GM19099 (cell line): ENCODE results near the gene MAML2.

ENCODE experiments used
- POLR2A ChIP-seq: IDR thresholded peaks from 3 replicates; pipeline ENCODE4 v1.6.1; 2011; ENCODE audit warnings: low read depth; ENCODE audit not compliant: insufficient read length; ENCODE audit errors: extremely low read depth

Gene MAML2

DNA sequence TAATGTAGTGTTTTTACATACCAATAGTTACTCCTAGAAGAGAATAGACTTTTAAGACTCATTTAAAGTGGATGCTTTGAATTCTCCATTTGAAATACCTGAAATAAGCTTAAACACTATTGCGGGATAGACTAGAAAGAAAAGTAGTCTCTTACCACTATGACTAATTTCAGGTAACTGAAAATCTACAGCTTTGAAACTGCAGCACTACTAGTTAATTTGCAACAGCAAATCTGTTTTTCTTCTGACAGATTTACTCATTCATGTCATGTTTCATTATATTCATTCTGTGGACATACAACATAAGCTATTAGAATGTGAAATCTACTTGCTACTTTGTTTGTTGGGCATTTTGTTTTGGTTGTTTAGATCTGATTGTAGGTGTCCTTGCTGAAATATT, 153.6 kb downstream of the MAML2 start:
- TF ChIP-seq POLR2A = no peak

- TF ChIP-seq POLR2A = no peak
These were observed 154.6 kb downstream of the MAML2 start for GRCh38 chr11:96188243-96189006.

- no peak for TF ChIP-seq POLR2A
These were observed 155.2 kb downstream of the MAML2 start for GRCh38 chr11:96187822-96188221.

- TF ChIP-seq POLR2A = no peak
These were observed 156.2 kb downstream of the MAML2 start for GRCh38 chr11:96186806-96187205.

DNA sequence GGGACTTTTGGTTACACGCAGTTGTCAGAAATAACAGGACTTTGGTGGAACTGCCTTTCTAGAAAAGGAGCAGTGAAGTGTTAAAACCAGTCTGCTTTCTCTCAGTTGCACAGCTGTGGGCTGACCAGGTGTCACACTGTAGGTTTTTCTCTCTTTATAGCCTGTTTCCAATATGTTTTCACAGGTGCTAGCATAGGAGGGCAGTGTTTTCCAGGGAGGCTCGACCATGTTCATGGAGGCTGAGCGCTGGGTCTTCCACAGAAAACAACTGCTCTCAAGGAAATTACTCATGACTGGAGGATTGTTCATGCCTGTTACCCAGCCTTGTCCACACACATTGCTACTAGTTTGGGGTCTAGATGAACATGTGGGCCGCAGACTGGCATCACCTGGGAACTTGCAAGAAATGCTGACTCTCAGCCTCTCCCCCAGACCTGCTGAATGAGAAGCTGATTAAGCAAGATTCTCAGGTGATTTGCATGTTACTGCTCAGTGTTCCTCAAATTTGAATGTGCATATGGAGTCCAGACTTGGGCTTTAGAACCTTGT, 157.7 kb downstream of the MAML2 start:
- no peak for TF ChIP-seq POLR2A

- no peak for TF ChIP-seq POLR2A
These were observed 162.7 kb downstream of the MAML2 start for GRCh38 chr11:96180341-96180740.

GRCh38 chr11:96179905-96180304, 163.1 kb downstream of the MAML2 start:
- no peak for TF ChIP-seq POLR2A

DNA sequence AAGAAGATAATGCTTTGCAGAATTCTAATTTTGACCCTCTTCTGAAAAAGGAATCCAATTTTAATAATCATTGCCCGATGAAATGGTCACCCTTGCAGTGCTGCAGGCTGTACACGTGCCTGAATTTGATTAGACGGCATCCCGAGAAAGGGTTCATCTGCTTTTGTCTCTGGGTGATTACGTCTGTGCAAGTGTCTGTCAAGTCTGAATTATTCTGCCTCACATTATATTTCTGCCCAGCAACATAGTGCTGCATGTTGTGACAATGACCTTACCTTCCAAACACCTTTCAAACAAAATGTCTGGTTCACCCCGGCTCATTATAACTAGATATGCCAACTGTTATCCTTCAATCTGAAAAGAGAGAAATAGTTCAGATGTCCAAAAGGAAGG, 164.1 kb downstream of the MAML2 start:
- TF ChIP-seq POLR2A = no peak

DNA sequence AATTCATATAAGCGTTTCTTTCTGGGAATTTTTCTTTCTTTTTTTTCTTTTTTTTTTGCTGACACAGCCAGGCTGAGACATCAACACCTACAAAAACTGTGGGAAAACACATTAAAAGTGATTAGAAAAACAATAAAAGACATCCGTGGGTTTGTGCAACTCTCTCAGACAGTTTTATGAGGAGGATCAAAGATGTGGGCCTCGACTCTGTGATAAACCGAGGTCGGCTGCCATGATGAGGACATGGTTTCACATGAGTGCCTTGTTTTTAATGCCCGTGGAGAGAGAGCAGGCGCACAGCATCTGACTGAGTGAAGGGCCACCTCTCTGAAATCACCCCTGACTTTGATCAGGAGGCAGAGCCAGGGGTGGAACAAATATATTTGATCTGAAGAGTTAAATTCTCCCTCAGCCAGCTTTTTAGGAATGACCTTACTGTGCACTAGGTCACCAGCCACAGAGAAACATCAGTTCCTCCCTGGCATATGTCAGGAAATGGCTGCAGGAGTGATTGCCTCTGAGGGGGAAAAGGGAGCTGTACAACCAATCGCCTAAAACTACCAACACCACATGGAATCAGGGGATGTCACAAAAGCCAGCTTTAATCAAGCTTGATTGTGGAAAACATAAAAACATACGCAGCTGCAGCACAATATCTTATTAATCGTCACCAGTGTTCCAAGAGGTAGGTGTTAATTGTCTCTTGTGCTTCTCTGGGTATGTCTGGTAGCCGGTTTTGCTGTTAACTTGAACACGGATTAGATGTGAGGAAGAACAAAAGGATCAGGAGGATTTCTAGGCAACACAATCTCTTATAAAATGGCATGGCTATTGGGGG, 164.7 kb downstream of the MAML2 start:
- TF ChIP-seq POLR2A = no peak

GRCh38 chr11:96177146-96177545, 165.8 kb downstream of the MAML2 start:
- TF ChIP-seq POLR2A = no peak

DNA sequence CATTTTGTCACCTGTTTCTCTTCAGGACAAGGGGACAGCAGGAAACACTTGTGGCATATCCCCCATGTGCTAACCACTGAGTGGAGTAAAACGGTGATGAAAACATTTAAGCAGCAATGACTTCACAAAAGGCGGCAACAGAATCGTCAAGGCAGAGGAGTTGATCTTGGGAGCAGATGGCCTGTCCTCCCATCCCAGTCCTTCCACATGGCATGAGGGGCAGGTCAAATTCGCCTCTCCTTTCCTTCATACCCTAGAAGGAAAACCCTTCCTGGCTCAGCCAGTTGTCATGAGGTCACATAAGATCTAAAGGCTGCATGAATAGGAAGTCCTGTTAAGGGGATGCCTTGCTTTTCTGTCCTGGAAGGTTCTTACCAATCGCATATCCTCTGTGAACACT, 169.1 kb downstream of the MAML2 start:
- no peak for TF ChIP-seq POLR2A

- no peak for TF ChIP-seq POLR2A
These were observed 169.6 kb downstream of the MAML2 start for GRCh38 chr11:96173422-96173821.

DNA sequence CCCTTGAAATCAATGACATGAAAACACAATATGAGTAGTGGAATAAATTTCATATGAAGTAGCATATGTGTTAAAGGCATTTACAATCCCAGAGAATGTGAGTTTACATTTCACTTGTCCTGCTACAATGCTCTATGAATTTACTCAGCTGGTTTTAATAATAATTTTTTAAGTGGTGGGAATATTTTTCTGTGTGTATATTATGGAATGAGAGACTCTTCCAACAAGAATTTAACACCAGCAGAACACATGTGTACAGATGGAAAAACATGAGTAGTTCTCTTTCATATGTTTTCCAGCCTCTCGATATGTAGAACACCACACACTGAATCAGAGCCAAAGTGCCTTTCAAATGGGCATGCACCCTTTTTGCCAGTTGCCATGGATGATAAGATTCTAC, 170.4 kb downstream of the MAML2 start:
- no peak for TF ChIP-seq POLR2A

- no peak for TF ChIP-seq POLR2A
These were observed 173.7 kb downstream of the MAML2 start for GRCh38 chr11:96169250-96169649.

- TF ChIP-seq POLR2A = no peak
These were observed 174.4 kb downstream of the MAML2 start for GRCh38 chr11:96168623-96169022.

DNA sequence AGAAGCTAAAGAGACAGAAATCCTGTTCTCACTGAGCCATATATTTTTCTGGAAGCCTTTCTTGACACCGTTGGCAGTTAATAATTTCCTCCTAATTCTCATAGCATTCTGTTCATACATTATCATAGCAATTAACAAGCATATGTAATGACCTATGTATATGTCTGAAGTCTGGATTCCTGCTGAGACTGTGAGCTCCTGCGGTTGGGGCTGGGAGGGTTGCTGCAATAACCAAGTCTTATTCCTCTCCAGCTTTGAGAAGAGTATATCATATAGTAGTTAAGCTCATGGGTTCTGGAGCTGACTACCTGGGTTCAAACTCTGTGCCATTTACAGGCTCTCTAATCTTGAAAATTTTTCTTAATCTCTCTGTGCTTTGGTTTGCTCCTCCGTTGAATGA, 175.2 kb downstream of the MAML2 start:
- TF ChIP-seq POLR2A = no peak

DNA sequence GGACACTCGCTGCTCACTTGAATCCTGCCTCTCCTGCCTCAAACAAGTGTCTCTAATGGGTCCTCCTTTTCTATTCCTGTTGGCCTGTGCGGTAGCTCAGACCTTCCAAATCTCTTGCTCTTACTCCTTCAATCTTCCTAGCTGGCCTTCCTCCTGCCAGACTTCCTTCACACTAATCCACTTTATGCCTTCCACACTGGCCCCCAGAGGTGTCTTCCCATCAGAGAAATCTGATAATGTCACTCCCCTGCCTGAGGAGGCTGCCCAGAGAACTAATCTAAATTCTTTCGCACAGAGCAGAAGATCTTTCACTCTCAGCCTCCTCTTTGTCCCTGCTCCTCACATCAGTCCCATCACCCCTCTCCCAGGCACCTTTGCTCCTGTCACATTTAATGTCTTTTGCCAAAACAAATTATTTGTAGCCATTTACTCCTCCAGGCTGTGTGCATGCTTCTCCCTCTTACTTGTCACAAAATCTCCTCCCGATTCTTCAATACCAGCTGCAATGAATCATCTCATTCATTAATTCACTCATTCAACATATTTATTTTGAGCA, 175.7 kb downstream of the MAML2 start:
- TF ChIP-seq POLR2A = no peak
